Mesenteric fat pad (tissue), 1 donor: ENCODE data around the gene JAZF1. TPM values are rescaled to one million over a fixed set of nuclear protein-coding genes. Genes with fewer than 3 reads are reported as not detected.
A peak's percentile ranks its signal among the peaks of the same experiment; 100 is the strongest.

Source experiments
- DNase-seq: peaks from one replicate; pipeline ENCODE4 v3.0.0-alpha.2; 2020; ENCODE audit warnings: low spot score
- long read RNA-seq: library from polyadenylated mRNA; unstranded; transcript quantifications from one replicate; pipeline ENCODE4 v2.0.0, GENCODE V29; 2020
- total RNA-seq: library from RNA; stranded (reverse); fragmentation: NEBNext Ultra II Directional; extraction: Animal tissue kit (Norgen Biotek cat#: 25700); gene quantifications from one replicate; pipeline ENCODE4 v1.2.1, GENCODE V29; 2021
- donor health status: DM: yes; HTN: yes; CAD: no.

Gene JAZF1
- 27.7 TPM for total RNA-seq
- long read RNA-seq, transcript JAZF1-201 (5 exons, 3,125 nt) = major isoform, 7 of 24 reads
- long read RNA-seq, partial matches to known transcripts = 1 of 24 reads
- long read RNA-seq, other reads (novel, unspliced or antisense) = 15 of 24 reads

- DNase-seq = peak; percentile 90
These were observed at the start of gene JAZF1 for GRCh38 chr7:28180364-28181147. Gene JAZF1, minus strand, starts transcription at chr7:28180795.

GRCh38 chr7:28230261-28230660, 49.7 kb upstream of the JAZF1 start:
- no peak for DNase-seq

GRCh38 chr7:28228396-28228795, 47.8 kb upstream of the JAZF1 start:
- DNase-seq = no peak

GRCh38 chr7:28226003-28226402, 45.4 kb upstream of the JAZF1 start:
- no peak for DNase-seq

GRCh38 chr7:28225576-28225975, 45.0 kb upstream of the JAZF1 start:
- no peak for DNase-seq

- no peak for DNase-seq
These were observed 44.1 kb upstream of the JAZF1 start for GRCh38 chr7:28224675-28225074.

GRCh38 chr7:28224172-28224571, 43.6 kb upstream of the JAZF1 start:
- no peak for DNase-seq

- no peak for DNase-seq
These were observed 42.0 kb upstream of the JAZF1 start for GRCh38 chr7:28222636-28223035.

- no peak for DNase-seq
These were observed 39.2 kb upstream of the JAZF1 start for GRCh38 chr7:28219793-28220192.

GRCh38 chr7:28217143-28217542, 36.5 kb upstream of the JAZF1 start:
- DNase-seq = no peak

- no peak for DNase-seq
These were observed 30.4 kb upstream of the JAZF1 start for GRCh38 chr7:28211006-28211405.

GRCh38 chr7:28208506-28208905, 27.9 kb upstream of the JAZF1 start:
- DNase-seq = no peak

GRCh38 chr7:28207486-28208158, 27.0 kb upstream of the JAZF1 start:
- DNase-seq = no peak

- no peak for DNase-seq
These were observed 24.9 kb upstream of the JAZF1 start for GRCh38 chr7:28205506-28205905.

GRCh38 chr7:28203508-28204240, 23.1 kb upstream of the JAZF1 start:
- no peak for DNase-seq

- no peak for DNase-seq
These were observed 21.6 kb upstream of the JAZF1 start for GRCh38 chr7:28202222-28202621.

- no peak for DNase-seq
These were observed 20.5 kb upstream of the JAZF1 start for GRCh38 chr7:28201131-28201530.

- DNase-seq = no peak
These were observed 20.0 kb upstream of the JAZF1 start for GRCh38 chr7:28200598-28200997.

- no peak for DNase-seq
These were observed 18.5 kb upstream of the JAZF1 start for GRCh38 chr7:28199021-28199510.

- no peak for DNase-seq
These were observed 15.5 kb upstream of the JAZF1 start for GRCh38 chr7:28195910-28196620.
